GM23338 (cell line): ENCODE results near the gene SELENOK. TPM values are rescaled to one million over a fixed set of nuclear protein-coding genes. Genes with fewer than 3 reads are reported as not detected.
A peak's percentile ranks its signal among the peaks of the same experiment; 100 is the strongest.

Experiments
- ATAC-seq: fragments of 200-7000 bp; cut with Tn5 transposase; 3 replicates; pipeline ENCODE4 v1.9.1; 2020
- DNase-seq: peaks from one replicate; pipeline ENCODE4 v3.0.0-alpha.2; 2015; ENCODE audit warnings: low spot score
- H2AFZ ChIP-seq: fragments of 200-600 bp; sonication (generic); 2 replicates; pipeline ENCODE4 v1.8.0; 2016; ENCODE audit warnings: antibody characterized with exemption, mild to moderate bottlenecking, moderate library complexity
- H3F3A ChIP-seq: fragments of 200-600 bp; sonication (generic); replicated peaks from 2 replicates; pipeline ENCODE4 v1.8.0; 2017; ENCODE audit warnings: antibody characterized with exemption, mixed run types, low read depth
- H3K27ac ChIP-seq: fragments of 200-600 bp; sonication (generic); 2 replicates; pipeline ENCODE4 v1.6.1; 2016; ENCODE audit warnings: low read depth
- H3K27me3 ChIP-seq: fragments of 200-600 bp; sonication (generic); 2 replicates; pipeline ENCODE4 v1.8.0; 2016; ENCODE audit warnings: mild to moderate bottlenecking, mixed run types, moderate library complexity; ENCODE audit not compliant: insufficient read depth
- H3K36me3 ChIP-seq: fragments of 200-600 bp; sonication (generic); 2 replicates; pipeline ENCODE4 v1.8.0; 2016; ENCODE audit warnings: mild to moderate bottlenecking; ENCODE audit not compliant: insufficient read depth
- H3K4me1 ChIP-seq: fragments of 200-600 bp; sonication (generic); 2 replicates; pipeline ENCODE4 v1.8.0; 2016; ENCODE audit warnings: mild to moderate bottlenecking, moderate library complexity; ENCODE audit not compliant: insufficient read depth
- H3K4me2 ChIP-seq: fragments of 200-600 bp; sonication (generic); 2 replicates; pipeline ENCODE4 v1.7.1; 2017; ENCODE audit warnings: mixed run types
- H3K4me3 ChIP-seq: fragments of 200-600 bp; sonication (generic); 2 replicates; pipeline ENCODE4 v1.6.1; 2016; ENCODE audit warnings: mixed run types
- H3K79me2 ChIP-seq: fragments of 200-600 bp; sonication (generic); replicated peaks from 2 replicates; pipeline ENCODE4 v1.8.0; 2017; ENCODE audit warnings: mild to moderate bottlenecking; ENCODE audit not compliant: insufficient read depth
- H3K9me2 ChIP-seq: fragments of 200-600 bp; sonication (generic); 2 replicates; pipeline ENCODE4 v1.8.0; 2017; ENCODE audit not compliant: insufficient read depth
- H4K20me1 ChIP-seq: fragments of 200-600 bp; sonication (generic); replicated peaks from 2 replicates; pipeline ENCODE4 v1.8.0; 2017; ENCODE audit warnings: mild to moderate bottlenecking; ENCODE audit not compliant: insufficient read depth
- H3K27ac Mint-ChIP-seq: 2 replicates; pipeline ENCODE4 v1.8.0; 2020; ENCODE audit warnings: inconsistent platforms, mild to moderate bottlenecking, moderate library complexity, mixed read lengths
- H3K27me3 Mint-ChIP-seq: 3 replicates; pipeline ENCODE4 v1.8.0; 2022; ENCODE audit warnings: low read depth, mild to moderate bottlenecking, moderate library complexity, mixed read lengths, inconsistent platforms; ENCODE audit not compliant: insufficient read depth, poor library complexity
- H3K36me3 Mint-ChIP-seq: 3 replicates; pipeline ENCODE4 v1.8.0; 2021; ENCODE audit warnings: low read depth, mild to moderate bottlenecking, inconsistent platforms, moderate library complexity, mixed read lengths
- H3K4me1 Mint-ChIP-seq: 3 replicates; pipeline ENCODE4 v1.8.0; 2020; ENCODE audit warnings: mild to moderate bottlenecking, inconsistent platforms, mixed read lengths
- H3K4me3 Mint-ChIP-seq: 3 replicates; pipeline ENCODE4 v1.8.0; 2021; ENCODE audit warnings: moderate library complexity, mild to moderate bottlenecking, inconsistent platforms, mixed read lengths
- H3K9me3 Mint-ChIP-seq: 3 replicates; pipeline ENCODE4 v1.8.0; 2020; ENCODE audit warnings: moderate library complexity, mild to moderate bottlenecking, inconsistent platforms, mixed read lengths
- CREB1 ChIP-seq: fragments of 250-450 bp; sonication (Bioruptor Pico); IDR thresholded peaks from 2 replicates; pipeline ENCODE4 v1.5.0; 2020; ENCODE audit warnings: low read depth, mild to moderate bottlenecking, moderate library complexity
- ZNF331 ChIP-seq: fragments of 250-450 bp; sonication (Bioruptor Pico); IDR thresholded peaks from 2 replicates; pipeline ENCODE4 v1.5.0; 2020; ENCODE audit warnings: low read depth, mild to moderate bottlenecking, moderate library complexity
- polyA plus RNA-seq: library from polyadenylated mRNA; unstranded; fragments of >200 nt; fragmentation: Nextera tagmentation; extraction: Ambion mirVana; gene quantifications from 2 replicates; pipeline ENCODE4 v1.2.1, GENCODE V29; 2016
- total RNA-seq: library from RNA; depleted of rRNA; stranded (reverse); fragments of >200 nt; shearing (Covaris generic); gene quantifications from 2 replicates; pipeline ENCODE4 v1.2.3, GENCODE V29; 2014
- TF ChIP-seq, protein P1 (sequence below): fragments of 250-450 bp; sonication (Bioruptor Pico); IDR thresholded peaks from 2 replicates; pipeline ENCODE4 v1.5.0; 2020; ENCODE audit warnings: mild to moderate bottlenecking, moderate library complexity
- TF ChIP-seq, protein P2 (sequence below), 2 experiments: fragments of 200-600 bp in 1 of 2; sonication (generic) in 1 of 2; conservative IDR thresholded peaks; 2 replicates each; pipeline versions ENCODE4 v1.5.1 to v1.6.1; 2016 to 2017; ENCODE audit warnings: antibody characterized with exemption in 2 of 2, low read depth in 2 of 2, mild to moderate bottlenecking in 2 of 2, moderate library complexity in 1 of 2

Gene SELENOK
- total and polyA plus RNA-seq, 2 experiments from 2014 or later = 21.4 to 168 TPM

DNA sequence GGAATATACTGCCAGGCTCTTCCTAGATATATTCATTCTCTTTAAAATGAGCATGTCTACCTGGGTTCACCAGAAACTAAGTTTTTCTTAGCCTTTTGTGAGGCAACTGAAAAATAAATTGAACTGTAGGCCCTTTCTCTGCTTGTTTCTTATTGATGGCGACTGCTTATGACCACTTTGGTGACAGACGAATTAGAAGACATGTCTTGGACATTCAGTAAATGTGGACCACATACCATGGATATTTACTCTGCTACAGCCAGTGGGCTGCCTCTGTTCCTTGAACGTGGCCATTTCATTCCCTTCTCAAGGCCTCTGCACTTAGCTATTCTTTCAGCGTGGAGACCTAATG lies 603 bp upstream of the SELENOK start:
- Mint-ChIP-seq H3K36me3 (peaks cover 4% of the 10 kb centered on the region; the same call in 2 of the 3 replicates), H3K27me3 (peaks cover 1% of the 10 kb centered on the region), H3K9me3 (no peaks in the 10 kb centered on the region), H3K4me1 (peaks cover 24% of the 10 kb centered on the region), H3K4me3 (peak overlapping the region; percentile 97), H3K27ac (peak overlapping the region; percentile 99)
- DNase-seq = no peak
- Histone ChIP-seq H3K79me2 (peaks cover 41% of the 10 kb centered on the region), H3K4me2 (peak overlapping the region; percentile 74), H3K27ac (peak overlapping the region; percentile 68), H3K27me3 (0 out of 2 replicates have a peak, but pooled peaks cover 4% of the 10 kb centered on the region), H3F3A (peaks cover 8% of the 10 kb centered on the region; the same call in 1 of the 2 replicates), H3K4me1 (peaks cover 11% of the 10 kb centered on the region; the same call in 1 of the 2 replicates), H3K4me3 (peak overlapping the region; percentile 53), H3K9me2 (no peaks in the 10 kb centered on the region), H4K20me1 (peaks cover 18% of the 10 kb centered on the region), H2AFZ (no peak overlapping the region), H3K36me3 (0 out of 2 replicates have a peak, but pooled peaks cover 9% of the 10 kb centered on the region)
- TF ChIP-seq, protein P1, sequence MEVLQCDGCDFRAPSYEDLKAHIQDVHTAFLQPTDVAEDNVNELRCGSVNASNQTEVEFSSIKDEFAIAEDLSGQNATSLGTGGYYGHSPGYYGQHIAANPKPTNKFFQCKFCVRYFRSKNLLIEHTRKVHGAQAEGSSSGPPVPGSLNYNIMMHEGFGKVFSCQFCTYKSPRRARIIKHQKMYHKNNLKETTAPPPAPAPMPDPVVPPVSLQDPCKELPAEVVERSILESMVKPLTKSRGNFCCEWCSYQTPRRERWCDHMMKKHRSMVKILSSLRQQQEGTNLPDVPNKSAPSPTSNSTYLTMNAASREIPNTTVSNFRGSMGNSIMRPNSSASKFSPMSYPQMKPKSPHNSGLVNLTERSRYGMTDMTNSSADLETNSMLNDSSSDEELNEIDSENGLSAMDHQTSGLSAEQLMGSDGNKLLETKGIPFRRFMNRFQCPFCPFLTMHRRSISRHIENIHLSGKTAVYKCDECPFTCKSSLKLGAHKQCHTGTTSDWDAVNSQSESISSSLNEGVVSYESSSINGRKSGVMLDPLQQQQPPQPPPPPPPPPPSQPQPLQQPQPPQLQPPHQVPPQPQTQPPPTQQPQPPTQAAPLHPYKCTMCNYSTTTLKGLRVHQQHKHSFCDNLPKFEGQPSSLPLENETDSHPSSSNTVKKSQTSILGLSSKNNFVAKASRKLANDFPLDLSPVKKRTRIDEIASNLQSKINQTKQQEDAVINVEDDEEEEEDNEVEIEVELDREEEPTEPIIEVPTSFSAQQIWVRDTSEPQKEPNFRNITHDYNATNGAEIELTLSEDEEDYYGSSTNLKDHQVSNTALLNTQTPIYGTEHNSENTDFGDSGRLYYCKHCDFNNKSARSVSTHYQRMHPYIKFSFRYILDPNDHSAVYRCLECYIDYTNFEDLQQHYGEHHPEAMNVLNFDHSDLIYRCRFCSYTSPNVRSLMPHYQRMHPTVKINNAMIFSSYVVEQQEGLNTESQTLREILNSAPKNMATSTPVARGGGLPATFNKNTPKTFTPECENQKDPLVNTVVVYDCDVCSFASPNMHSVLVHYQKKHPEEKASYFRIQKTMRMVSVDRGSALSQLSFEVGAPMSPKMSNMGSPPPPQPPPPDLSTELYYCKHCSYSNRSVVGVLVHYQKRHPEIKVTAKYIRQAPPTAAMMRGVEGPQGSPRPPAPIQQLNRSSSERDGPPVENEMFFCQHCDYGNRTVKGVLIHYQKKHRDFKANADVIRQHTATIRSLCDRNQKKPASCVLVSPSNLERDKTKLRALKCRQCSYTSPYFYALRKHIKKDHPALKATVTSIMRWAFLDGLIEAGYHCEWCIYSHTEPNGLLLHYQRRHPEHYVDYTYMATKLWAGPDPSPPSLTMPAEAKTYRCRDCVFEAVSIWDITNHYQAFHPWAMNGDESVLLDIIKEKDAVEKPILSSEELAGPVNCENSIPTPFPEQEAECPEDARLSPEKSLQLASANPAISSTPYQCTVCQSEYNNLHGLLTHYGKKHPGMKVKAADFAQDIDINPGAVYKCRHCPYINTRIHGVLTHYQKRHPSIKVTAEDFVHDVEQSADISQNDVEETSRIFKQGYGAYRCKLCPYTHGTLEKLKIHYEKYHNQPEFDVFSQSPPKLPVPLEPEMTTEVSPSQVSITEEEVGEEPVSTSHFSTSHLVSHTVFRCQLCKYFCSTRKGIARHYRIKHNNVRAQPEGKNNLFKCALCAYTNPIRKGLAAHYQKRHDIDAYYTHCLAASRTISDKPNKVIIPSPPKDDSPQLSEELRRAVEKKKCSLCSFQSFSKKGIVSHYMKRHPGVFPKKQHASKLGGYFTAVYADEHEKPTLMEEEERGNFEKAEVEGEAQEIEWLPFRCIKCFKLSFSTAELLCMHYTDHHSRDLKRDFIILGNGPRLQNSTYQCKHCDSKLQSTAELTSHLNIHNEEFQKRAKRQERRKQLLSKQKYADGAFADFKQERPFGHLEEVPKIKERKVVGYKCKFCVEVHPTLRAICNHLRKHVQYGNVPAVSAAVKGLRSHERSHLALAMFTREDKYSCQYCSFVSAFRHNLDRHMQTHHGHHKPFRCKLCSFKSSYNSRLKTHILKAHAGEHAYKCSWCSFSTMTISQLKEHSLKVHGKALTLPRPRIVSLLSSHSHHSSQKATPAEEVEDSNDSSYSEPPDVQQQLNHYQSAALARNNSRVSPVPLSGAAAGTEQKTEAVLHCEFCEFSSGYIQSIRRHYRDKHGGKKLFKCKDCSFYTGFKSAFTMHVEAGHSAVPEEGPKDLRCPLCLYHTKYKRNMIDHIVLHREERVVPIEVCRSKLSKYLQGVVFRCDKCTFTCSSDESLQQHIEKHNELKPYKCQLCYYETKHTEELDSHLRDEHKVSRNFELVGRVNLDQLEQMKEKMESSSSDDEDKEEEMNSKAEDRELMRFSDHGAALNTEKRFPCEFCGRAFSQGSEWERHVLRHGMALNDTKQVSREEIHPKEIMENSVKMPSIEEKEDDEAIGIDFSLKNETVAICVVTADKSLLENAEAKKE (CRISPR knock-in tag) = no peak
- TF ChIP-seq ZNF331 (CRISPR knock-in tag) = no peak
- no peak for TF ChIP-seq CREB1 (CRISPR knock-in tag)
- TF ChIP-seq, protein P2, sequence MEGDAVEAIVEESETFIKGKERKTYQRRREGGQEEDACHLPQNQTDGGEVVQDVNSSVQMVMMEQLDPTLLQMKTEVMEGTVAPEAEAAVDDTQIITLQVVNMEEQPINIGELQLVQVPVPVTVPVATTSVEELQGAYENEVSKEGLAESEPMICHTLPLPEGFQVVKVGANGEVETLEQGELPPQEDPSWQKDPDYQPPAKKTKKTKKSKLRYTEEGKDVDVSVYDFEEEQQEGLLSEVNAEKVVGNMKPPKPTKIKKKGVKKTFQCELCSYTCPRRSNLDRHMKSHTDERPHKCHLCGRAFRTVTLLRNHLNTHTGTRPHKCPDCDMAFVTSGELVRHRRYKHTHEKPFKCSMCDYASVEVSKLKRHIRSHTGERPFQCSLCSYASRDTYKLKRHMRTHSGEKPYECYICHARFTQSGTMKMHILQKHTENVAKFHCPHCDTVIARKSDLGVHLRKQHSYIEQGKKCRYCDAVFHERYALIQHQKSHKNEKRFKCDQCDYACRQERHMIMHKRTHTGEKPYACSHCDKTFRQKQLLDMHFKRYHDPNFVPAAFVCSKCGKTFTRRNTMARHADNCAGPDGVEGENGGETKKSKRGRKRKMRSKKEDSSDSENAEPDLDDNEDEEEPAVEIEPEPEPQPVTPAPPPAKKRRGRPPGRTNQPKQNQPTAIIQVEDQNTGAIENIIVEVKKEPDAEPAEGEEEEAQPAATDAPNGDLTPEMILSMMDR (conservative IDR thresholded peaks at IDR 0.05; ENCODE audit: low read depth in 2 of 2) = no peak
- ATAC-seq = no peak
